Measurements from ENCODE around the gene SERBP1.

The SERBP1 gene

DNA sequence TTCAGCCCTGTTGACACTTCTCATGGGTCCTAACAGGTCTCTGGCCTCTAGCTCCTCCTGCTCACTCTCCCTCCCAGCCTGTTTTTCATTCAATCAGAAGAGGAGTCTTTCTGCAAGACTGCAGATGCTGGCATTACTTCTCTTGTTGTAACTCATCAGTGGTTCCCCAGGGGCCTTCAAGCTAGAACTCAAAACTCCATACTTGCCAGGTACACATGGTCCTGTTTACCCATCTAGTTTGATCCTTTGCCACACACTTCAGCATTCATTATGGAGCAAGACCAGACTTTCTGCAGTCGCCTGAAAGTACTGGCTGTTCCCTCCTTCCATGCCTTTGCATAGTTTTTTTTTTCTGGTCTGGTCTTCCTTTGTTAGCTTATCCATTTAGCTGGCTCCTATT is 47.9 kb downstream of the SERBP1 start:
- TF ChIP-seq, protein P1, sequence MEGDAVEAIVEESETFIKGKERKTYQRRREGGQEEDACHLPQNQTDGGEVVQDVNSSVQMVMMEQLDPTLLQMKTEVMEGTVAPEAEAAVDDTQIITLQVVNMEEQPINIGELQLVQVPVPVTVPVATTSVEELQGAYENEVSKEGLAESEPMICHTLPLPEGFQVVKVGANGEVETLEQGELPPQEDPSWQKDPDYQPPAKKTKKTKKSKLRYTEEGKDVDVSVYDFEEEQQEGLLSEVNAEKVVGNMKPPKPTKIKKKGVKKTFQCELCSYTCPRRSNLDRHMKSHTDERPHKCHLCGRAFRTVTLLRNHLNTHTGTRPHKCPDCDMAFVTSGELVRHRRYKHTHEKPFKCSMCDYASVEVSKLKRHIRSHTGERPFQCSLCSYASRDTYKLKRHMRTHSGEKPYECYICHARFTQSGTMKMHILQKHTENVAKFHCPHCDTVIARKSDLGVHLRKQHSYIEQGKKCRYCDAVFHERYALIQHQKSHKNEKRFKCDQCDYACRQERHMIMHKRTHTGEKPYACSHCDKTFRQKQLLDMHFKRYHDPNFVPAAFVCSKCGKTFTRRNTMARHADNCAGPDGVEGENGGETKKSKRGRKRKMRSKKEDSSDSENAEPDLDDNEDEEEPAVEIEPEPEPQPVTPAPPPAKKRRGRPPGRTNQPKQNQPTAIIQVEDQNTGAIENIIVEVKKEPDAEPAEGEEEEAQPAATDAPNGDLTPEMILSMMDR (IDR thresholded peaks at IDR 0.05; ENCODE audit: low read depth, low read length, missing control alignments) = no peak
- no peak overlapping the region for H3K4me3 ChIP-seq (ENCODE audit: low read depth, low read length)
- no peak for DNase-seq (ENCODE audit: low read depth)

DNA sequence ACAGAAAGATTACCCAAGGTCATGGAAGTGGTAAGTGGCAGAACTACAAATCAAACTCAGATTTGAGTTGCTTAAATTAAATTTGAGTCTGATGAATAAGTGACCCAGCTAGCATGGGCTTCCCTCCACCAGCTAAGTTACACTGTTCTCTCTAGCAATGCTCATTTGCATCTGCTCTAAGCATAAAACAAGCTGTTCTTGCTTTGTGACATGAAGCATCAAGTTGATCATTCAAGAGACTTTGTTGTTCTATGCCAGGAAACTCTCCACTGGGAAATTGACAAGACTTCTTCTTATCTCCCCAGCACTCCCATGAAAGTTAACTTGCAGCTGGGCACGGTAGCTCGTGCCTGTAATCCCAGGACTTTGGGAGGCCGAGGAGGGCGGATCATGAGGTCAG is 49.0 kb downstream of the SERBP1 start:
- no peak overlapping the region for H3K4me3 ChIP-seq (ENCODE audit: low read depth, low read length)
- TF ChIP-seq, protein P1 (IDR thresholded peaks at IDR 0.05; ENCODE audit: low read depth, low read length, missing control alignments) = no peak

DNA sequence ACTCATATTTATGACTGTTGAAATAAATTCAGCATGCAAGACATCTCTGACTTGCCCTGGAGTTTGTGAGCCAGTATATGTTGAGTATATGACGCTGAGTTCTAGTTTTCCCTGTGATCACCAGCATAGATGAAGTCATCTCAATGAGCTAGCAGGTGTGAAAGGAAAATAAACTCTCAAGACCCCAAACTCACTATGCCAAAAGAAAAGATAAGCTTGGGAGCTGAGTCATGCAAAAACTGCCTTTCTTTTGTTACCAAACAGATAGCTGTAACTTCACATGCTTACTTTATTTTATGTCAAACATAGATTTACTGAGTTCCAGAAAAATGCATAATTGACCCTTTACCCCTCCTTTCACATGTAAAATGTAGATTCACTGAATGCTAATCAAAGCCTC is 52.9 kb downstream of the SERBP1 start:
- H3K4me3 ChIP-seq (ENCODE audit: low read depth, low read length) = no peak overlapping the region
- TF ChIP-seq, protein P1 (IDR thresholded peaks at IDR 0.05; ENCODE audit: low read depth, low read length, missing control alignments) = no peak
- DNase-seq (ENCODE audit: low read depth) = no peak

More for the DNA sequence above, 49.0 kb downstream of the SERBP1 start:
- DNase-seq (ENCODE audit: low read depth) = no peak

DNA sequence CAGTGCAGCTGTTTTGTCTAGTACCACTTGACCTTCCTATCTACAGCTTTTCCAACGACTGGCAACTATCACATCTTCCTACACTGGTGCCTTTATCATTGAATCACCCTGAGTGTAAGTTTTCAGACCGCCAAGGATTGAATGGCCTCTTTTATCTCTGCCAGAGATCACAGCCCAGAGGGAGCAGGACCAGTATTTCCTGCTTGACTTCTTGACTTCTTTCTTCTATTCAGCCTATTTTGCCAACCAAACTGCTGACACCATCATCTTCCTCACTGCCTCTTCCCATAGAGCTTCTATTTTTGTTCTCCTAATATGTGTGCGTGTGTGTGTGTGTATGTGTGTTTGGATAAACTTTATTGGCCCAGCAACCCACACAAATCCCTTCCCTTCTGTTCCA is 53.8 kb downstream of the SERBP1 start:
- no peak overlapping the region for H3K4me3 ChIP-seq (ENCODE audit: low read depth, low read length)
- DNase-seq (ENCODE audit: low read depth) = no peak
- TF ChIP-seq, protein P1 (IDR thresholded peaks at IDR 0.05; ENCODE audit: low read depth, low read length, missing control alignments) = no peak

DNA sequence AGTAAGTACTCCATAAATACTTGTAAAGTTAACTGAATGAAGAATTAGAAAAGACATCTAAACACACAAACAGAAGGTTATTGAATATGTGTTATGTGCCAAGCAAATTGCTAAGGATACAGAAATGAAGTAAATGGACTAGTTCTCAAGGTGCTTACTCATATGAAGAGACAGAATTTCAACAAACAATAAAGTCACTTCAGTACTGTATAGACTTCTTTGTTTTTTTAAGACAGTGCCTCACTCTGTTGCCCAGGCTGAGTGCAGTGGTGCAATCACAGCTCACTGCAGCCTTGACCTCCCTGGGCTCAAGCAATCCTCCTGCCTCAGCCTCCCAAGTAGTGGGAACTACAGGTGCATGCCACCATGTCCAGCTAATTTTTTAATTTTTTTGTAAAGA is 57.3 kb downstream of the SERBP1 start:
- TF ChIP-seq, protein P1 (IDR thresholded peaks at IDR 0.05; ENCODE audit: low read depth, low read length, missing control alignments) = no peak
- no peak for DNase-seq (ENCODE audit: low read depth)

DNA sequence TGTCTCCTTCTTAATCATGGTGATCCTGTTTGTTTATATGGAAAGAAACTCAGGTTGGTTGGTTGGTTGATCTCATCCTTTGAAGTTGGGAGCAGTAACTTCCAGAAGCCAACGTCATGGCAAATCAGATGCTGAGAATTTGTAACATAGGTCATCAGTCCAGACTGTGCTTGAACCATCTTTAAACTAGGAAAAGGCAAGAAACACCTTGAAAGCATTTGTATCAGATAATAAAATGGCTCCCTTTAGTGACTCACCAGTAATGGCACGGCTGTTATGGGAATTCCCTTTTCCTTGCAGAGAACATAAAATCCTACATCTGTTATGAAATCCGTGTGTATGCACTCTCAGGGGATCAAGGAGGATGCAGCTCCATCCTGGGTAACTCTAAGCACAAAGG is 58.1 kb downstream of the SERBP1 start:
- H3K4me3 ChIP-seq (ENCODE audit: low read depth, low read length) = no peak overlapping the region
- DNase-seq (ENCODE audit: low read depth) = no peak
- TF ChIP-seq, protein P1 (IDR thresholded peaks at IDR 0.05; ENCODE audit: low read depth, low read length, missing control alignments) = no peak

More for the DNA sequence above, 57.3 kb downstream of the SERBP1 start:
- no peak overlapping the region for H3K4me3 ChIP-seq (ENCODE audit: low read depth, low read length)

DNA sequence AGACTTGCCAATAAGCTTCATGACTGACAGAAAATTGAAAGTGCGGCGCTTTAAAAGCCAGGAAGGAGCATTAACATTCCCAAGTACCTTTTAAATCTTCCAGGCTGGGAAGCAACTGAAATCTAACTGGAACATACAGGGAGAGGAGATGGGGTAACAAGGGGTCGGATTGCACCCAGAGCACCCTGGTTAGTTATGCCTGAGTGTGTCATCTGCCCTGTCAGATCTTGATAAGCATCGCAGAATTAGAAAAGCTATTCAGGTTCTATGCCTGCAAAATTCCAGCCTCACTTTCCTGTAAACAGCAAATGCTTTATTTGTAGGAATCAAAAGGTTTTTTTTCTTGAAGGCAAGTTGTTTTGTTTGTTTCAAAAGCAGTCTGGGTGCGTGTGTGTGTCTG is 58.5 kb downstream of the SERBP1 start:
- DNase-seq (ENCODE audit: low read depth) = no peak
- TF ChIP-seq, protein P1 (IDR thresholded peaks at IDR 0.05; ENCODE audit: low read depth, low read length, missing control alignments) = no peak

More for the DNA sequence above, 58.5 kb downstream of the SERBP1 start:
- H3K4me3 ChIP-seq (ENCODE audit: low read depth, low read length) = no peak overlapping the region

Data from GM12864 (cell line).